Activated T-cell treated with anti-CD3 and anti-CD28 coated beads, Interleukin-2, amount 50 U/mL, for 4 hours (primary cell): ENCODE measurements around the gene PPP1R14B. TPM values are rescaled to one million over a fixed set of nuclear protein-coding genes. Genes with fewer than 3 reads are reported as not detected.

Experiments used
- ATAC-seq, 2 donors: fragments of 200-7000 bp; cut with Tn5 transposase; one replicate each; pipeline ENCODE4 v1.10.0; 2021
- DNase-seq: peaks from one replicate; pipeline ENCODE4 v3.0.0-alpha.2; 2020
- H3K27me3 Mint-ChIP-seq: one replicate; pipeline ENCODE4 v1.8.0; 2021; ENCODE audit warnings: low read depth, mixed read lengths
- H3K36me3 Mint-ChIP-seq: one replicate; pipeline ENCODE4 v1.8.0; 2022; ENCODE audit warnings: mixed read lengths; ENCODE audit not compliant: insufficient read depth
- H3K4me1 Mint-ChIP-seq: one replicate; pipeline ENCODE4 v1.8.0; 2021; ENCODE audit warnings: low read depth, mixed read lengths
- H3K4me3 Mint-ChIP-seq: one replicate; pipeline ENCODE4 v1.8.0; 2021; ENCODE audit warnings: mild to moderate bottlenecking, moderate library complexity, mixed read lengths
- H3K9me3 Mint-ChIP-seq: one replicate; pipeline ENCODE4 v1.8.0; 2021; ENCODE audit warnings: mixed read lengths
- total RNA-seq, 3 donors: library from RNA; stranded (reverse); gene quantifications; one replicate each; pipeline ENCODE4 v1.2.1, GENCODE V29; 2021

PPP1R14B gene
- total RNA-seq, 3 donors from 2014 or later = 417 to 505 (median 438) TPM

DNA sequence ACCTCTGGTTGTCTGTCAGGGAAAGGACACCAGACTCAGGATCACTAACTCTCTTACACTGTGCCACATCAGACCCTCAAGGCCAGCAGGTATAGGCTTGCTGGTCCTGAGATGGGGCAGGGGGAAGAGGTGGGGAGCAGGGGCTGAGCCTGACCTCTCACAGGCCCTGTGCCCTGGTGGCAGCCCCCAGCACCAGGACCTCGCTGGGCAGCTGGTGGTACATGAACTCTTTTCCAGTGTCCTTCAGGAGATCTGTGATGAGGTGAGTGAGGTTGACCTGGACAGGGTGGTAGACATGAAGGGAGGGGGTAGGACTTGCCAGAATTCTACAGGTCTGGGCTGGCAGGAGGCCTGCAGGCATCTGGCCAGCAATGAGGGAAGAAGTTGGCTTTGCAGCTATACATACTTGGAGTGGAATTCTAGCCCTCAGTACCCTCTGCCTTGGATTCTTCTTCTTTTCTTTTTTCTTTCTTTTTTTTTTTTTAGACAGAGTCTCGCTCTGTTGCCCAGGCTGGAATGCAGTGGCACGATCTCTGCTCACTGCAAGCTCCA lies 19.3 kb downstream of the PPP1R14B start:
- DNase-seq = no peak
- Mint-ChIP-seq H3K4me3 (peak overlapping the region; percentile 86), H3K9me3 (no peaks in the 10 kb centered on the region), H3K36me3 (no peaks in the 10 kb centered on the region), H3K4me1 (peaks cover 48% of the 10 kb centered on the region), H3K27me3 (no peaks in the 10 kb centered on the region)
- ATAC-seq = no peak

DNA sequence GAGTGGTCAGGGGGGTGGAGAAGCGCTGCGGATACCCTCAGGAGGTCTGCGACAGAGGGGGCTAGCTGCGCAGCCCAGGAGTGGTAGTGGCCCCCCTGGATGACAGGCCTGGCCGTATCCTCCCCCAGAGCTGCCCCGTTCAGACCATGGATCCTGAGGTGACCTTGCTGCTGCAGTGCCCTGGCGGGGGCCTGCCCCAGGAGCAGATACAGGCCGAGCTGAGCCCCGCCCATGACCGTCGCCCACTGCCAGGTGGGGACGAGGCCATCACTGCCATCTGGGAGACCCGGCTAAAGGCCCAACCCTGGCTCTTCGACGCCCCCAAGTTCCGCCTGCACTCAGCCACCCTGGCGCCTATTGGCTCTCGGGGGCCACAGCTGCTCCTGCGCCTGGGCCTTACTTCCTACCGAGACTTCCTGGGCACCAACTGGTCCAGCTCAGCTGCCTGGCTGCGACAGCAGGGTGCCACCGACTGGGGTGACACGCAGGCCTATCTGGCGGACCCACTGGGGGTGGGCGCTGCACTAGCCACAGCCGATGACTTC lies 20.2 kb downstream of the PPP1R14B start:
- ATAC-seq (peak; percentile 46 to 55), DNase-seq (peak; percentile 38)
- Mint-ChIP-seq H3K36me3 (no peaks in the 10 kb centered on the region), H3K4me3 (peak overlapping the region; percentile 86), H3K9me3 (no peaks in the 10 kb centered on the region), H3K27me3 (no peaks in the 10 kb centered on the region), H3K4me1 (peaks cover 42% of the 10 kb centered on the region)

DNA sequence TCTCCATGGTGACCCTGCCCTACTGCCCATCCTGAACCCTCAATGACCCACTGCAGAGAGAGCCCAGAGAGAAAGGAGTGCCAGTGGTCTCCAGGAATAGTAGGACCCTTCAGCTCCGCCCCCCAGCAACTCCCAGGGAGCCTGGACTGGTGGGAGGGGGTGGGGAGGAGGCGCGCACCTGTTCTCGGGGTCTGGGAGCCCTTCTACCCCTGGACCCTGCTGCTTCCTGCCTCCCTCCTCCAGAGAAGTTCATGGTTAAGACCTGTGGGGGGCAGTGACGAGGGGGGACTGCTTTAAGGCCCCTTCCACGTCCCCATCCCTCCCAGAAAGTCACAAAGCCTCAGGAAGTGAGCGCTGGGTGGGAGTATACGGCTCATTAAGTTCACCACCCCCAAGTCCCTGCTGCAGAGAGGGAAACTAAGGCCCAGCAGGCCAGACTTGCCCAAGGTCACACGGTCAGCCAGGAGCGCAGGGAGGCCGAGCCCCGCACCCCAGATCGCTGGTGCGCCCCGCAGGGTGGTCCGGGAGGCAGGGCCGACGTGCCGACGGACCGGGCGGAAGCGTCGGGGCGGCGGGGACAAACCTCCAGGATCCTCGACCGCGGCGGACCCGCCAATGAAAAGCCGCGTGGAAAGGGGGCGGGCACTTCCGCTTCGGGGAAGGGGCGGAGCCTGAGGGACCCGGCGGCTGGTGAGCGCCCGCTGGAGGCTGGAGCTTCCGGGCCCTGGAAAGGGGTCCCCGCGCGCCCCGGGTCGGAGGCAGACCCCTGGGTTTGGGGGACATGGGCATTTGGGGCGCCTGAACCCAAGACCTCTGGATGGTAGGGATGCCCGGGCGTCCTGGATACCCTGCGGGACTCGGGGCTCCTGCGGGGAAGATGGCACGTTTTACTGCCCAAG lies 20.9 kb downstream of the PPP1R14B start, which contains the start of the genes NUDT22 and TRPT1:
TSS of gene NUDT22 (plus strand) at position 667 of the 899 bp plus-strand sequence. CDS start 379 bp downstream, outside the sequence.
TSS of gene TRPT1 (minus strand) at position 579 of the 899 bp plus-strand sequence. CDS start at position 253, 326 bp downstream.
- Mint-ChIP-seq H3K9me3 (no peaks in the 10 kb centered on the region), H3K27me3 (no peaks in the 10 kb centered on the region), H3K4me1 (peaks cover 38% of the 10 kb centered on the region), H3K36me3 (no peaks in the 10 kb centered on the region), H3K4me3 (peak within 1 kb of the TSS; percentile 86)
- ATAC-seq (peak; percentile 78 to 80), DNase-seq (peak; percentile 90)

DNA sequence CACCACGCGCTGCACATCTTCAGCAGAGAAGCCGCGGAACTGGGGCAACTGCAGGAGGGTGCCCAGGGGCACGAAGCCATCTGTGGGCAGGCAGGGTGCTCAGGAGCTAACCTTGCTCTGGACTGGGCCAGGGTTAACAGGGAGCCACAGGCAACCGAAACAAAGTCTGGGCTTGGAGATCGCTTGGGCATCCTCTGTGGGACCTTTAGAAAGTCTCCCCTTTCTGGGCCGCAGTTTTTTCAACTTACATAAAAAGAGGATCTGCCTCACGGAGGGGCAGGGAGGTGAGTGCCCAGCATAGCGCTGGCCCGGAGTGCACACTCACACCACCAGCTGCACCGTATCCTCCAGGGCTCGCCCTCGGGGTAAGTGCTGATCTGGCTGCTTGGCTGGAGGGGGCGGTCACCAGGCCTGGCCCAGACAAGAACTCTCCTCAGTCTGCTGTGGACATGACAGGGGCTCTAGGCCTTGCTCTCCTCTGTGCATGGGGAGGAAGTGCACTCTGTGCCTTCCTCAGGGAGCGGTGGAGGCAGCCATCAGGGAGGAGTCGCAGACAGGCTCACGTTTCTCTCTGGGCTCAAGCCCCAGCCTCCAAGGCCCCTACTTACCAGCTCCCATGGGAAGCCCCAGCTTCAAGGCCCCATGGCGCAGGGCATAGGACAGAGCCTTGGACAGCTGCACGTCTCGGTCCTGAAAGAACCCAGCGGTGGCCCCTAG lies 21.7 kb downstream of the PPP1R14B start:
- H3K27me3 Mint-ChIP-seq = no peaks in the 10 kb centered on the region
- no peak for ATAC-seq
- H3K4me3 Mint-ChIP-seq = peak overlapping the region; percentile 86
- H3K9me3 Mint-ChIP-seq = no peaks in the 10 kb centered on the region
- DNase-seq = no peak
- H3K36me3 Mint-ChIP-seq = no peaks in the 10 kb centered on the region
- H3K4me1 Mint-ChIP-seq = peaks cover 35% of the 10 kb centered on the region

DNA sequence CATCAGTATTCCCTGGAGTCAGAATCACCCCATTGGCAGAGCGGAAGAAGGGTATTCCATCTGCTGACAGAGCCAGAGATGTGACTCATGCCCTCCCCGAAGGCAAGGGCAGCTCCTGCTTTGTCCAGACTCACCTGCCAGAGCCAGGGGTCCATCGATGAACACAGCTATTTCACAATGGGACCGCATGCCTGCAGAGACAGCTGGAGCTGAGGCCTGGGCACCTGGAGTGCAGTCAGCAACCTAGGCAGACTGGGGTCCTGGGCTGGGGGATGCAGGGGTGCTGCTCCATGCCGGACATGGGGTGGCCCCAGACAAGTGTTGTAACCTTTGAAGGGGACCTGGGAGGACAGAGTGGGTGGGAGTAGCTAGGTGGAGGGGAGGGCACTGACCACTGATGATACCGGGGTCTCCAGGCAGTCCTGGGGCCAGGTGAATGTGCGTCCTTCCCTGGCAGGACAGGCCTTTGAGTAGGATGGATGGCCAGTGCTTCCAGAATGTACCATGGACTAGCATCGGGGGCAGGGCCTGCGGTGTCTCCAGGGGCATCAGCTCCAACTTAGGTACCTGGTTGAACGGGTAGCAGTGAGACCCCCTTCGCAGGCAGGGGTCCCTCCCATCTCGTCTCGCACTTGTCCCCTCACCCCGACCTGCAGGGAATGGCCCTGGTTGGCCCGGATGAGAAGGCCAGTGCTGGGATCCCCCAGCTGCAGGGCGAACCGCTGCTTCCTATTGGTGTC lies 22.4 kb downstream of the PPP1R14B start:
- Mint-ChIP-seq H3K4me1 (peaks cover 28% of the 10 kb centered on the region), H3K9me3 (no peaks in the 10 kb centered on the region), H3K36me3 (no peaks in the 10 kb centered on the region), H3K27me3 (no peaks in the 10 kb centered on the region), H3K4me3 (peak overlapping the region; percentile 86)
- DNase-seq = no peak
- ATAC-seq = no peak

DNA sequence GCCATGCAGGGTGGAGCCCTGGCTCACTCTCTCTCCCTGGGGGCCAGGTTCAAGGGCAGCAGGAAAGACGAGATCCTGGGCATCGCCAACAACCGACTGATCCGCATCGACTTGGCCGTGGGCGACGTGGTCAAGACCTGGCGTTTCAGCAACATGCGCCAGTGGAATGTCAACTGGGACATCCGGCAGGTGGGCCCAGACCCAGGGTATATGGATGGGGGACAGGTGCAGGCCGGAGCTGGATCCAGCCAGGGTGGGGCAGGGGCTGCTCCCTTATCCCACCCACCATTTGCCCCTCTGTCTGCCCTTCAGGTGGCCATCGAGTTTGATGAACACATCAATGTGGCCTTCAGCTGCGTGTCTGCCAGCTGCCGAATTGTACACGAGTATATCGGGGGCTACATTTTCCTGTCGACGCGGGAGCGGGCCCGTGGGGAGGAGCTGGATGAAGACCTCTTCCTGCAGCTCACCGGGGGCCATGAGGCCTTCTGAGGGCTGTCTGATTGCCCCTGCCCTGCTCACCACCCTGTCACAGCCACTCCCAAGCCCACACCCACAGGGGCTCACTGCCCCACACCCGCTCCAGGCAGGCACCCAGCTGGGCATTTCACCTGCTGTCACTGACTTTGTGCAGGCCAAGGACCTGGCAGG lies 23.6 kb downstream of the PPP1R14B start:
- Mint-ChIP-seq H3K4me3 (no peak overlapping the region), H3K36me3 (peaks cover 5% of the 10 kb centered on the region), H3K4me1 (peaks cover 21% of the 10 kb centered on the region), H3K27me3 (no peaks in the 10 kb centered on the region), H3K9me3 (no peaks in the 10 kb centered on the region)
- ATAC-seq = no peak
- DNase-seq = no peak

DNA sequence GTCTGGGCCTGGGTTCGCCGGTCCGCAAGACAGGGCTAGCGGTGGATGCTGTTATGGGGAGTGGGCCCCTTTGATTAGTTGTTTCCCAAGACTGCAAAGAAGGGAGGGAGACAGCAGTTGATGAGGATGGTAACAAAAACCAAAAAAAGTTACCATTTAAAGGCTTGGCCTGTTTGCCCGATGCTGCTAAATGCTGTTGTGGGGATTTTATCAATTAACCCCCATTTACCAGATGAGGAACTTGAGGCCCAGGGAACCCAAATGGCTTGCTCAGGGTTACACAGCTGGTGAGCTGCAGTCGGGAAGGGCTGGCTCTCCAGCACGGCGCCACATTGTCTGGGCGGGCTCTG lies 24.1 kb downstream of the PPP1R14B start:
- Mint-ChIP-seq H3K4me3 (no peak overlapping the region), H3K36me3 (peaks cover 5% of the 10 kb centered on the region), H3K4me1 (peaks cover 19% of the 10 kb centered on the region), H3K27me3 (no peaks in the 10 kb centered on the region), H3K9me3 (no peaks in the 10 kb centered on the region)
- DNase-seq (no peak), ATAC-seq (no peak)

DNA sequence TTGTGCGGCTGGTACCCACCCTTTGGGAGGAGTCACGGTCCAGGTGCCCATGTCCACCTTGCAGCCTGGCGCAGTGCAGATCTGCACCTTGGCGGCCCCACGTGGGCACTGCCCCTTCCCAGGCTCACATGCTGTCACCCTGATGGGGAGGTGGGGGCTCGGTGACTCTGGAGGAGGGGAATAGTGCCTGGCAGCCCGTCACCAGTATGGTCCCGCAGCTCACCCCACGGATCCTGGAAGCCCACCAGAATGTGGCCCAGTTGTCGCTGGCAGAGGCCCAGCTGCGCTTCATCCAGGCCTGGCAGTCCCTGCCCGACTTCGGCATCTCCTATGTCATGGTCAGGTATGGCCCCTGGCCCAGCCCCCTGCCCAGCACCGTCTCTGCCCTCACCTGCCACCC lies 25.9 kb downstream of the PPP1R14B start:
- DNase-seq (no peak), ATAC-seq (no peak)
- Mint-ChIP-seq H3K4me1 (peaks cover 13% of the 10 kb centered on the region), H3K9me3 (no peaks in the 10 kb centered on the region), H3K36me3 (peaks cover 9% of the 10 kb centered on the region), H3K27me3 (no peaks in the 10 kb centered on the region), H3K4me3 (no peak overlapping the region)

DNA sequence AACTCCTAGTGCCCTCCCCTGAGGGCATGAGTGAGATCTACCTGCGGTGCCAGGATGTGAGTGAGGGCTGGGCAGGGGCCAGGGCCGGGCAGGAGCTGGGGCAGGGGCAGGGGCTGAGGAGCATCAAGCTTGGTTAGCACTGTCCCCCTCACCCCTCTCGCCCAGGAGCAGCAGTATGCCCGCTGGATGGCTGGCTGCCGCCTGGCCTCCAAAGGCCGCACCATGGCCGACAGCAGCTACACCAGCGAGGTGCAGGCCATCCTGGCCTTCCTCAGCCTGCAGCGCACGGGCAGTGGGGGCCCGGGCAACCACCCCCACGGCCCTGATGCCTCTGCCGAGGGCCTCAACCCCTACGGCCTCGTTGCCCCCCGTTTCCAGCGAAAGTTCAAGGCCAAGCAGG lies 26.5 kb downstream of the PPP1R14B start:
- no peaks in the 10 kb centered on the region for H3K27me3 Mint-ChIP-seq
- H3K9me3 Mint-ChIP-seq = no peaks in the 10 kb centered on the region
- ATAC-seq (no peak), DNase-seq (no peak)
- H3K4me3 Mint-ChIP-seq = no peak overlapping the region
- H3K36me3 Mint-ChIP-seq = peaks cover 9% of the 10 kb centered on the region
- H3K4me1 Mint-ChIP-seq = peaks cover 11% of the 10 kb centered on the region

DNA sequence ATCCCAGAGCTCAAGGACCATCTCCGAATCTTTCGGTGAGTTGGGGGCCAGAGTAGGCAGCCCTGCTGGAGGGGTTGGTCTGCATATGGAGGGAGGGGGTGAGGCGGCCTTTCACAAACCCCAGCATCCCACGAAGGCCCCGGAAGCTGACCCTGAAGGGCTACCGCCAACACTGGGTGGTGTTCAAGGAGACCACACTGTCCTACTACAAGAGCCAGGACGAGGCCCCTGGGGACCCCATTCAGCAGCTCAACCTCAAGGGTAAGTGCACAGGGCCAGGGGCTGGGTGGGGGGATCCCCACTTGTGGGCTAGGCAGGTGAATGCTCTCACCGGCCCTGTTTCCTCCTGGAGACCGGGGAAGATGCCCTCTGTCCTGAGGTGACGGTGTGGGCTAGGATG lies 27.0 kb downstream of the PPP1R14B start:
- H3K4me3 Mint-ChIP-seq = no peak overlapping the region
- peaks cover 14% of the 10 kb centered on the region for H3K36me3 Mint-ChIP-seq
- no peaks in the 10 kb centered on the region for H3K27me3 Mint-ChIP-seq
- DNase-seq (no peak), ATAC-seq (no peak)
- H3K4me1 Mint-ChIP-seq = peaks cover 10% of the 10 kb centered on the region
- H3K9me3 Mint-ChIP-seq = no peaks in the 10 kb centered on the region

DNA sequence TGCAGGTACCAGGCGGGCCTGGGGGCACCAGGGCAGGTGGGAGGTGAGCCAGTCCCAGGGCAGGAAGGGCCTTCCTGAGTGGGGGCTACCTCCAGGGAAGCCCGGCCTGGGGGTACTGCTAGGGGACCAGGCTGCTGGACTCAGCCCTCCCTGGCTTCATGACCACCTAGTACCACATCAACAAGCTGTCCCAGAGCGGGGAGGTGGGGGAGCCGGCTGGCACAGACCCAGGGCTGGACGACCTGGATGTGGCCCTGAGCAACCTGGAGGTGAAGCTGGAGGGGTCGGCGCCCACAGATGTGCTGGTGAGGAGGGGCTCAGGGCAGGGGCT lies 27.4 kb downstream of the PPP1R14B start:
- no peak overlapping the region for H3K4me3 Mint-ChIP-seq
- ATAC-seq (no peak), DNase-seq (no peak)
- peaks cover 11% of the 10 kb centered on the region for H3K4me1 Mint-ChIP-seq
- H3K36me3 Mint-ChIP-seq = peaks cover 14% of the 10 kb centered on the region
- H3K9me3 Mint-ChIP-seq = no peaks in the 10 kb centered on the region
- H3K27me3 Mint-ChIP-seq = no peaks in the 10 kb centered on the region

DNA sequence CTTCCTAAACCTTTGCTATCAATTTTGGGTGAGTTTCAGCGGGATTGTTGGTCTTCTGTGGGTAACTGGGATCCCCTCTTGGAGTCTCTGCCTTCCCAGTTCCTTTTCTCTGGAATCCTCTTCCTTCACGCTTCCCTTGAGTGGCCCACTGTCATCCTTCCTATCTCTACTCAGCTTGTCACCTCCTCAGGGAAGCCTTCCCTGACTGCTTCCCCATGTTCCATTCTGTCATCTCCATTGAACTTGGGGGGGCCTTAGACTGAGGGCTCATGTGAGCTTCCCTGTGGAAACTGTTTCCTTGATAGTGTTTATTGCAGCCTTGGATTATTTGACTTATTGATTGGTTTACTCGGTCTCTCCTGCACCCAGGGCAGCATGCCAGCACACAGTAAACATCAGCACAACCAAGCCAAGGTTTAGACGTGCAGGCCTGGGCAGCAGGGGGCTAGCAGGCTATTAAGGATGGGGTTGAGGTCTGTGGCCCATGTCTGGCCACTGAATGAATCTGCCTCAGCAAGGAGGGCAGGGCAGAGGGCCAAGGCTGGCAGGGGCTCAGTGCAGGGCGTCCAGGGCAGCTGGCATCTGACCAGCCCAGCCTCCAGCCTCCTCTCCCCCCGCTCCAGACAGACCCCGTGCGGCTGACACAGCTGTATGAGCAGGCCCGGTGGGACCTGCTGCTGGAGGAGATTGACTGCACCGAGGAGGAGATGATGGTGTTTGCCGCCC lies 28.0 kb downstream of the PPP1R14B start:
- DNase-seq (no peak), ATAC-seq (no peak)
- Mint-ChIP-seq H3K27me3 (no peaks in the 10 kb centered on the region), H3K4me1 (peaks cover 11% of the 10 kb centered on the region), H3K36me3 (peaks cover 15% of the 10 kb centered on the region), H3K4me3 (no peak overlapping the region), H3K9me3 (no peaks in the 10 kb centered on the region)

DNA sequence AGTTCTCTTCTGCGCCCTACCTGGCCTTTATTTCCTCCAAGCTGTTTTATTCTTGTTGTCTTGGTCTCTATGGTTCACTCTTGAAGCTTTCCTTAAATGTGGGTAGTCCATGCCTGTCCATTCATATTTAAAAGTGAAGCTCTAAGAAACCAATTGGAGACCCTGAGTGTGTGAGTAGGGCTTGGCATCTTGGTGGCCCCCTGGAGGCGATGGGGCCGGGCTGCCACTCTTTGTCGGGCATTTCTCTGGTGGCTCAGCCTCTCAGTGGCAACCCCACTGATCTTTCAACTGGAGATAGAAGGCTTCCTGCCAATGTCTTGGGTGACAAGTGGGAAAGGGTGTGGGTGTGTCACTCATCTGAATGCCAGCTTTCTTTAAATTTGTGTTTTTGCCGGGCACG lies 29.9 kb downstream of the PPP1R14B start:
- Mint-ChIP-seq H3K4me3 (no peak overlapping the region), H3K36me3 (peaks cover 23% of the 10 kb centered on the region), H3K27me3 (no peaks in the 10 kb centered on the region), H3K4me1 (peaks cover 16% of the 10 kb centered on the region), H3K9me3 (no peaks in the 10 kb centered on the region)
- ATAC-seq (no peak), DNase-seq (no peak)
